ENCODE measurements around the gene AP5S1. TPM values are rescaled to one million over a fixed set of nuclear protein-coding genes. Genes with fewer than 3 reads are reported as not detected.

Gene AP5S1
- total and polyA plus RNA-seq, 2 donors, result 6.9 to 8.4 TPM

- peaks cover 64 to 68% of the 10 kb centered on the region in 2 donors for H3K36me3 ChIP-seq (ENCODE audit: control insufficient read depth in 2 of 2, insufficient read depth in 2 of 2, low read length in 1 of 2)
- peaks cover 0 to 3% of the 10 kb centered on the region in 2 donors for H3K9me3 ChIP-seq (ENCODE audit: control insufficient read depth in 2 of 2, insufficient read depth in 1 of 2, low read length in 1 of 2)
- no peak overlapping the region for H3K27ac ChIP-seq (ENCODE audit: low read depth in 1 of 2, low read length in 1 of 2)
- 87% methylated on average over 6 of the region's 6 CpGs for WGBS
- no peaks in the 10 kb centered on the region for H3K27me3 ChIP-seq (ENCODE audit: control insufficient read depth in 2 of 2, insufficient read depth in 1 of 2, low read length in 1 of 2)
- DNase-seq (ENCODE audit: low read depth in 6 of 9, low spot score in 9 of 9), result no peak
- H3K4me1 ChIP-seq (ENCODE audit: control insufficient read depth in 2 of 2, insufficient read depth in 2 of 2, low read length in 2 of 2), result peaks cover 12 to 28% of the 10 kb centered on the region in 2 donors
- H3K4me3 ChIP-seq (ENCODE audit: low read length in 2 of 2), result no peak overlapping the region
Measured at GRCh38 chr20:3803854-3804253, 16.5 kb upstream of the AP5S1 start.

GRCh38 chr20:3804254-3804751, 16.0 kb upstream of the AP5S1 start:
- Histone ChIP-seq H3K9me3 (ENCODE audit: control insufficient read depth in 2 of 2, insufficient read depth in 1 of 2, low read length in 1 of 2) (peaks cover 0 to 3% of the 10 kb centered on the region in 2 donors), H3K4me1 (ENCODE audit: control insufficient read depth in 2 of 2, insufficient read depth in 2 of 2, low read length in 2 of 2) (peaks cover 7 to 24% of the 10 kb centered on the region in 2 donors), H3K36me3 (ENCODE audit: control insufficient read depth in 2 of 2, insufficient read depth in 2 of 2, low read length in 1 of 2) (peaks cover 63 to 68% of the 10 kb centered on the region in 2 donors), H3K4me3 (ENCODE audit: low read length in 2 of 2) (no peak overlapping the region), H3K27me3 (ENCODE audit: control insufficient read depth in 2 of 2, insufficient read depth in 1 of 2, low read length in 1 of 2) (no peaks in the 10 kb centered on the region), H3K27ac (ENCODE audit: low read depth in 1 of 2, low read length in 1 of 2) (no peak overlapping the region)
- no peak for DNase-seq (ENCODE audit: low read depth in 6 of 9, low spot score in 9 of 9)
- 92% methylated on average over 11 of the region's 11 CpGs for WGBS

- WGBS, result 99% methylated on average over 11 of the region's 11 CpGs
- Histone ChIP-seq H3K4me1 (ENCODE audit: control insufficient read depth in 2 of 2, insufficient read depth in 2 of 2, low read length in 2 of 2) (peaks cover 2 to 19% of the 10 kb centered on the region in 2 donors), H3K9me3 (ENCODE audit: control insufficient read depth in 2 of 2, insufficient read depth in 1 of 2, low read length in 1 of 2) (peaks cover 0 to 3% of the 10 kb centered on the region in 2 donors), H3K4me3 (ENCODE audit: low read length in 2 of 2) (no peak overlapping the region), H3K27ac (ENCODE audit: low read depth in 1 of 2, low read length in 1 of 2) (no peak overlapping the region), H3K36me3 (ENCODE audit: control insufficient read depth in 2 of 2, insufficient read depth in 2 of 2, low read length in 1 of 2) (peaks cover 63 to 64% of the 10 kb centered on the region in 2 donors), H3K27me3 (ENCODE audit: control insufficient read depth in 2 of 2, insufficient read depth in 1 of 2, low read length in 1 of 2) (no peaks in the 10 kb centered on the region)
- DNase-seq (ENCODE audit: low read depth in 6 of 9, low spot score in 9 of 9), result no peak
Measured at GRCh38 chr20:3804781-3805180, 15.6 kb upstream of the AP5S1 start.

- Histone ChIP-seq H3K4me1 (ENCODE audit: control insufficient read depth in 2 of 2, insufficient read depth in 2 of 2, low read length in 2 of 2) (peaks cover 10 to 32% of the 10 kb centered on the region in 2 donors), H3K4me3 (ENCODE audit: low read length in 2 of 2) (no peak overlapping the region), H3K27me3 (ENCODE audit: control insufficient read depth in 2 of 2, insufficient read depth in 1 of 2, low read length in 1 of 2) (no peaks in the 10 kb centered on the region), H3K36me3 (ENCODE audit: control insufficient read depth in 2 of 2, insufficient read depth in 2 of 2, low read length in 1 of 2) (peaks cover 27% of the 10 kb centered on the region in 2 donors), H3K27ac (ENCODE audit: low read depth in 1 of 2, low read length in 1 of 2) (no peak overlapping the region), H3K9me3 (ENCODE audit: control insufficient read depth in 2 of 2, insufficient read depth in 1 of 2, low read length in 1 of 2) (no peaks in the 10 kb centered on the region)
- 97% methylated on average over 3 of the region's 3 CpGs for WGBS
- no peak for DNase-seq (ENCODE audit: low read depth in 6 of 9, low spot score in 9 of 9)
Measured at GRCh38 chr20:3808544-3808943, 11.8 kb upstream of the AP5S1 start.

- peak overlapping the region in 1 of 2 donors; percentile 51 for H3K4me3 ChIP-seq (ENCODE audit: low read length in 2 of 2)
- 12% methylated on average over 20 of the region's 20 CpGs for WGBS
- DNase-seq (ENCODE audit: low read depth in 6 of 9, low spot score in 9 of 9), result peak in 5 of 9 donors; percentile 61 to 89 (median 66)
Measured at GRCh38 chr20:3811467-3812258, 8.7 kb upstream of the AP5S1 start.

GRCh38 chr20:3812259-3812681, 8.1 kb upstream of the AP5S1 start:
- Histone ChIP-seq H3K36me3 (ENCODE audit: control insufficient read depth in 2 of 2, insufficient read depth in 2 of 2, low read length in 1 of 2) (no peaks in the 10 kb centered on the region), H3K27me3 (ENCODE audit: control insufficient read depth in 2 of 2, insufficient read depth in 1 of 2, low read length in 1 of 2) (no peaks in the 10 kb centered on the region), H3K4me1 (ENCODE audit: control insufficient read depth in 2 of 2, insufficient read depth in 2 of 2, low read length in 2 of 2) (peaks cover 20 to 55% of the 10 kb centered on the region in 2 donors), H3K27ac (ENCODE audit: low read depth in 1 of 2, low read length in 1 of 2) (peak overlapping the region; percentile 66 to 83), H3K9me3 (ENCODE audit: control insufficient read depth in 2 of 2, insufficient read depth in 1 of 2, low read length in 1 of 2) (no peaks in the 10 kb centered on the region), H3K4me3 (ENCODE audit: low read length in 2 of 2) (no peak overlapping the region)
- 98% methylated on average over 9 of the region's 9 CpGs for WGBS
- DNase-seq (ENCODE audit: low read depth in 6 of 9, low spot score in 9 of 9), result no peak

More at GRCh38 chr20:3811467-3812258, 8.7 kb upstream of the AP5S1 start:
- H3K27me3 ChIP-seq (ENCODE audit: control insufficient read depth in 2 of 2, insufficient read depth in 1 of 2, low read length in 1 of 2), result no peaks in the 10 kb centered on the region
- peak overlapping the region; percentile 66 to 83 for H3K27ac ChIP-seq (ENCODE audit: low read depth in 1 of 2, low read length in 1 of 2)
- no peaks in the 10 kb centered on the region for H3K9me3 ChIP-seq (ENCODE audit: control insufficient read depth in 2 of 2, insufficient read depth in 1 of 2, low read length in 1 of 2)
- H3K4me1 ChIP-seq (ENCODE audit: control insufficient read depth in 2 of 2, insufficient read depth in 2 of 2, low read length in 2 of 2), result peaks cover 20 to 57% of the 10 kb centered on the region in 2 donors
- no peaks in the 10 kb centered on the region for H3K36me3 ChIP-seq (ENCODE audit: control insufficient read depth in 2 of 2, insufficient read depth in 2 of 2, low read length in 1 of 2)

GRCh38 chr20:3812975-3813847, 7.1 kb upstream of the AP5S1 start:
- H3K9me3 ChIP-seq (ENCODE audit: control insufficient read depth in 2 of 2, insufficient read depth in 1 of 2, low read length in 1 of 2), result no peaks in the 10 kb centered on the region
- no peak for DNase-seq (ENCODE audit: low read depth in 6 of 9, low spot score in 9 of 9)
- peak overlapping the region in 1 of 2 donors; percentile 15 for H3K27ac ChIP-seq (ENCODE audit: low read depth in 1 of 2, low read length in 1 of 2)
- H3K27me3 ChIP-seq (ENCODE audit: control insufficient read depth in 2 of 2, insufficient read depth in 1 of 2, low read length in 1 of 2), result no peaks in the 10 kb centered on the region
- 94% methylated on average over 8 of the region's 8 CpGs for WGBS
- H3K4me3 ChIP-seq (ENCODE audit: low read length in 2 of 2), result no peak overlapping the region
- no peaks in the 10 kb centered on the region for H3K36me3 ChIP-seq (ENCODE audit: control insufficient read depth in 2 of 2, insufficient read depth in 2 of 2, low read length in 1 of 2)
- H3K4me1 ChIP-seq (ENCODE audit: control insufficient read depth in 2 of 2, insufficient read depth in 2 of 2, low read length in 2 of 2), result peaks cover 20 to 50% of the 10 kb centered on the region in 2 donors

- no peak overlapping the region for H3K4me3 ChIP-seq (ENCODE audit: low read length in 2 of 2)
- H3K27me3 ChIP-seq (ENCODE audit: control insufficient read depth in 2 of 2, insufficient read depth in 1 of 2, low read length in 1 of 2), result no peaks in the 10 kb centered on the region
- DNase-seq (ENCODE audit: low read depth in 6 of 9, low spot score in 9 of 9), result no peak
- 89% methylated on average over 12 of the region's 12 CpGs for WGBS
- H3K27ac ChIP-seq (ENCODE audit: low read depth in 1 of 2, low read length in 1 of 2), result no peak overlapping the region
- H3K36me3 ChIP-seq (ENCODE audit: control insufficient read depth in 2 of 2, insufficient read depth in 2 of 2, low read length in 1 of 2), result no peaks in the 10 kb centered on the region
- peaks cover 20 to 58% of the 10 kb centered on the region in 2 donors for H3K4me1 ChIP-seq (ENCODE audit: control insufficient read depth in 2 of 2, insufficient read depth in 2 of 2, low read length in 2 of 2)
- H3K9me3 ChIP-seq (ENCODE audit: control insufficient read depth in 2 of 2, insufficient read depth in 1 of 2, low read length in 1 of 2), result peaks cover 0 to 4% of the 10 kb centered on the region in 2 donors
Measured at GRCh38 chr20:3813848-3814581, 6.3 kb upstream of the AP5S1 start.
